ENCODE data around the gene MVD. TPM values are rescaled to one million over a fixed set of nuclear protein-coding genes. Genes with fewer than 3 reads are reported as not detected.

The MVD gene
- total and polyA plus RNA-seq, 7 donors, result 16.8 to 206 (median 25.7) TPM

DNA sequence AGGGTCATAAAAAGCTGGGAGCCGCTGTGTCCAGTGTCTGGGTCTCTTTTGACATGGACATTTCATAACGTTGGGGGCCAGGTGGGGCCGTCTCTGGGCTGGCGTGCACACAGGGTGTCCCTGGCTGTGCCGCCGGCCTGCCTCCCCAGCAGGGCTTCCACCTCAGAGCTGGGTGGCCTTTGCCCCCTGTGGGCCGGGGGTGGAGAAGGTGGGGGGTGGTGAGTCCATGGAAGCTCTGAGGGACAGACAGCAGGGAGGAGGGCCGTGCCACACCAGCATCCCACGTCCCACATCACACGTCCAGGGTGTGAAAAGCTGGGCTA lies 24.3 kb upstream of the MVD start:
- H3K36me3 ChIP-seq, result no peaks in the 10 kb centered on the region
- intact Hi-C loops (cut with DNase I), result no loop called here
- TF ChIP-seq EP300 (IDR thresholded peaks at IDR 0.05), result no peak
- TF ChIP-seq, protein P1, sequence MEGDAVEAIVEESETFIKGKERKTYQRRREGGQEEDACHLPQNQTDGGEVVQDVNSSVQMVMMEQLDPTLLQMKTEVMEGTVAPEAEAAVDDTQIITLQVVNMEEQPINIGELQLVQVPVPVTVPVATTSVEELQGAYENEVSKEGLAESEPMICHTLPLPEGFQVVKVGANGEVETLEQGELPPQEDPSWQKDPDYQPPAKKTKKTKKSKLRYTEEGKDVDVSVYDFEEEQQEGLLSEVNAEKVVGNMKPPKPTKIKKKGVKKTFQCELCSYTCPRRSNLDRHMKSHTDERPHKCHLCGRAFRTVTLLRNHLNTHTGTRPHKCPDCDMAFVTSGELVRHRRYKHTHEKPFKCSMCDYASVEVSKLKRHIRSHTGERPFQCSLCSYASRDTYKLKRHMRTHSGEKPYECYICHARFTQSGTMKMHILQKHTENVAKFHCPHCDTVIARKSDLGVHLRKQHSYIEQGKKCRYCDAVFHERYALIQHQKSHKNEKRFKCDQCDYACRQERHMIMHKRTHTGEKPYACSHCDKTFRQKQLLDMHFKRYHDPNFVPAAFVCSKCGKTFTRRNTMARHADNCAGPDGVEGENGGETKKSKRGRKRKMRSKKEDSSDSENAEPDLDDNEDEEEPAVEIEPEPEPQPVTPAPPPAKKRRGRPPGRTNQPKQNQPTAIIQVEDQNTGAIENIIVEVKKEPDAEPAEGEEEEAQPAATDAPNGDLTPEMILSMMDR (IDR thresholded peaks at IDR 0.05), result no peak
- no peak for TF ChIP-seq POLR2AphosphoS5 (IDR thresholded peaks at IDR 0.05)
- H3K9me3 ChIP-seq, result no peaks in the 10 kb centered on the region
- no peak for DNase-seq
- H3K4me1 ChIP-seq, result peaks cover 0 to 21% (median 17%) of the 10 kb centered on the region in 4 donors
- peaks cover 34 to 95% (median 79%) of the 10 kb centered on the region in 3 donors for H3K27me3 ChIP-seq
- H3K4me3 ChIP-seq, result no peak overlapping the region
- H3K27ac ChIP-seq, result no peak overlapping the region
- WGBS, 2 donors, result 34 to 67% methylated on average over 10 of the region's 10 CpGs

DNA sequence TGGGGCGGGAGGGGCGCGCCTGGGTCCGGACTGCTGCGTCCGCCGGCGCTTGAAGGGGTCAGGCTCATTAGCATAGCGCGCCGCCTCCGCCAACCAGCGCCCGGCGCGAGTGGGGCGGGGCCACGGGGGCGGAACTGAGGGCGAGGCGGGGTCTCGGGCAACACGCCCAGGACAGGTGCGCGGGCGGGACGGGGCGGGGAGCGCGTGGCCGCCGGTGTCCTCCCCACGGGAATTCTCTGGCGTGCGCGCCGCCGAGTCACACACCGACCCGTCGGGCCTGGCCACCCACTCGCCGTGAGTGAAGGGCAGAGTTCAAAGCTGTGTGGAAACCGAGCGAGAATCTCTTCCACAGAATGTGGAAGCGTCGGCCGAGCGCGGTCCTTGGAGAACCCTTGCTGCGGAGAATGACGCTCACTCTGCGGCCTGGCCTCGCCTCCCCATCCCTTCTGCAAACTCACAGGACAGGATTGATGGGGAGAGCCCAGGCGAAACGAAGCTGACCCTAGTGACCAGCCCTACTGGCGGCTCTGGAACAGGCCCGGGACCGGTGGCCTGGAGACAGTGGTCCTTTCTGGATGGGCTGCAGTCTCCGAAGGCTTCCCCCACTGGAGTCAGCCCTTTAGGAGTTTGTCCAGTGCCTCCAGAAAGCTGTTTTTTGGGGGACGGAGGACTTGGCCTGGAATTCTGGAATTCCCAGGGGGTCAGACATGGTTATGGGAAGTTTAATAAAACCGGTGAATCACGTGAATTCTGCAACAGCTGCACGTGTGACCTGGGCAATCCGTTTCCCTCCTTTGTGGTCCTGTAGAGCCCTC lies 23.8 kb upstream of the MVD start, which contains the start of gene SNAI3:
TSS of gene SNAI3 (minus strand) at position 69 of the 815 bp plus-strand sequence. CDS start 101 bp downstream, outside the sequence.
- peaks cover 34 to 97% (median 85%) of the 10 kb centered on the region in 3 donors for H3K27me3 ChIP-seq
- H3K36me3 ChIP-seq, result no peaks in the 10 kb centered on the region
- DNase-seq, result no peak
- H3K4me3 ChIP-seq, result peak within 1 kb of the TSS; percentile 3 to 51 (median 34)
- H3K9me3 ChIP-seq, result no peaks in the 10 kb centered on the region
- H3K27ac ChIP-seq, result no peak within 1 kb of the TSS
- WGBS, 2 donors, result 5 to 8% methylated on average over 65 of the region's 65 CpGs
- peaks cover 0 to 21% (median 17%) of the 10 kb centered on the region in 4 donors for H3K4me1 ChIP-seq
- TF ChIP-seq, protein P1 (IDR thresholded peaks at IDR 0.05), result no peak
- no peak for TF ChIP-seq EP300 (IDR thresholded peaks at IDR 0.05)
- TF ChIP-seq POLR2AphosphoS5 (IDR thresholded peaks at IDR 0.05), result no peak
- TF ChIP-seq POLR2A (IDR thresholded peaks at IDR 0.05), result no peak
- intact Hi-C loops (cut with DNase I), result no loop called here

DNA sequence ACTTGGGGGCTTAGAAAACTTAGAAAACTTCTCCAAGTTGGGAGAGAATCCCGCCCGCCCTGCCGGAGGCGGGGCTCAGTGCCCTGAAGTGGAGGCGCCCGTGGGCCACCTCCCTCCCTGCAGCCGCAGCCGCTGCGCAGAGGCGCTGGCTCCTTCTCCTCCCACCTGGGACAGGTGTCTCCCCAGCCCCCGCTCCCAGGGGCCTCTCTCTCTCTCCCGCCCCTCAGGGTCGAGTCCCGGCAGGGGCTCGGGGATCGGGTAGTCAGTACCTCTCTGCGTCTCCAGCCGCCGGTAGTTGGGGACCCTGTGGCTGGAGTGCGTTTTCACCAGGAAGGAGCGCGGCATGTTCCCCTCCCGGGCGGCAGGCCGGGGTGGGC lies 23.2 kb upstream of the MVD start:
- peak overlapping the region; percentile 3 to 51 (median 34) for H3K4me3 ChIP-seq
- H3K9me3 ChIP-seq, result no peaks in the 10 kb centered on the region
- no peak for DNase-seq
- intact Hi-C loops (cut with DNase I), result no loop called here
- peaks cover 36 to 97% (median 85%) of the 10 kb centered on the region in 3 donors for H3K27me3 ChIP-seq
- no peaks in the 10 kb centered on the region for H3K36me3 ChIP-seq
- TF ChIP-seq, protein P1 (IDR thresholded peaks at IDR 0.05), result no peak
- no peak for TF ChIP-seq POLR2A (IDR thresholded peaks at IDR 0.05)
- TF ChIP-seq POLR2AphosphoS5 (IDR thresholded peaks at IDR 0.05), result no peak
- TF ChIP-seq EP300 (IDR thresholded peaks at IDR 0.05), result no peak
- H3K27ac ChIP-seq, result no peak overlapping the region
- peaks cover 0 to 21% (median 17%) of the 10 kb centered on the region in 4 donors for H3K4me1 ChIP-seq
- 1% methylated on average over 25 of the region's 25 CpGs for WGBS, 2 donors

- Histone ChIP-seq H3K4me1 (peaks cover 0 to 21% (median 17%) of the 10 kb centered on the region in 4 donors), H3K36me3 (no peaks in the 10 kb centered on the region), H3K27ac (no peak overlapping the region), H3K27me3 (peaks cover 37 to 97% (median 82%) of the 10 kb centered on the region in 3 donors), H3K4me3 (peak overlapping the region in 3 of 4 donors; percentile 30 to 51 (median 38)), H3K9me3 (no peaks in the 10 kb centered on the region)
- no peak for DNase-seq
- intact Hi-C loops (cut with DNase I), result no loop called here
- WGBS, 2 donors, result 6 to 8% methylated on average over 33 of the region's 33 CpGs
- TF ChIP-seq, protein P1 (IDR thresholded peaks at IDR 0.05), result peak in 1 of 4 experiments; percentile 23
- no peak for TF ChIP-seq EP300 (IDR thresholded peaks at IDR 0.05)
Measured at GRCh38 chr16:88685156-88686061, 22.5 kb upstream of the MVD start.
